GM18951 (cell line): Measurements from ENCODE around the gene ACTR1A.
"Not testable (repeated sequence)": the region's sequence is repeated elsewhere in the genome, so short reads cannot be mapped to it uniquely, and the experiment has no call there.

Experiments
- POLR2A ChIP-seq: IDR thresholded peaks from 4 replicates; pipeline ENCODE4 v1.6.1; 2011; ENCODE audit warnings: mild to moderate bottlenecking; ENCODE audit not compliant: insufficient read length, insufficient read depth; ENCODE audit errors: extremely low read depth
- in situ Hi-C: fragments of 300-500 bp; cut with MboI; formaldehyde crosslinking; loops from one replicate; pipeline ENCODE4 v1.12.0; 2022; ENCODE audit warnings: low sequenced_read_pairs, mixed read lengths, inconsistent platforms; ENCODE audit not compliant: unreplicated experiment

ACTR1A gene

GRCh38 chr10:102502337-102503151 lies at the start of gene ACTR1A:
Gene ACTR1A, minus strand, starts transcription at chr10:102502712. Its CDS starts 65 bp downstream, at chr10:102502647.
- peak; percentile 64 for TF ChIP-seq POLR2A
- in situ Hi-C loops: loop anchor here (10.0 kb wide), 1 partner anchor 82 kb away; no protein-coding TSS in a partner anchor

GRCh38 chr10:102550636-102551210 lies 48.2 kb upstream of the ACTR1A start:
- in situ Hi-C loops: no loop called here
- no peak for TF ChIP-seq POLR2A

GRCh38 chr10:102549549-102549948 lies 47.0 kb upstream of the ACTR1A start:
- in situ Hi-C loops: no loop called here
- TF ChIP-seq POLR2A: no peak

GRCh38 chr10:102546606-102547320 lies 44.3 kb upstream of the ACTR1A start:
- no peak for TF ChIP-seq POLR2A
- in situ Hi-C loops: no loop called here

GRCh38 chr10:102545997-102546396 lies 43.5 kb upstream of the ACTR1A start:
- no peak for TF ChIP-seq POLR2A
- in situ Hi-C loops: no loop called here

- in situ Hi-C loops: no loop called here
These were observed 42.9 kb upstream of the ACTR1A start for GRCh38 chr10:102545265-102545871.

GRCh38 chr10:102542800-102543418 lies 40.4 kb upstream of the ACTR1A start:
- no peak for TF ChIP-seq POLR2A
- in situ Hi-C loops: no loop called here

More at GRCh38 chr10:102545265-102545871, 42.9 kb upstream of the ACTR1A start:
- no peak for TF ChIP-seq POLR2A

- in situ Hi-C loops: no loop called here
- TF ChIP-seq POLR2A: no peak
These were observed 37.5 kb upstream of the ACTR1A start for GRCh38 chr10:102540023-102540422.

GRCh38 chr10:102538811-102539210 lies 36.3 kb upstream of the ACTR1A start:
- TF ChIP-seq POLR2A: no peak
- in situ Hi-C loops: no loop called here

GRCh38 chr10:102537948-102538347 lies 35.4 kb upstream of the ACTR1A start:
- TF ChIP-seq POLR2A: no peak
- in situ Hi-C loops: no loop called here

GRCh38 chr10:102537367-102537766 lies 34.9 kb upstream of the ACTR1A start:
- TF ChIP-seq POLR2A: no peak
- in situ Hi-C loops: no loop called here

- in situ Hi-C loops: no loop called here
- no peak for TF ChIP-seq POLR2A
These were observed 33.1 kb upstream of the ACTR1A start for GRCh38 chr10:102535481-102536147.

- in situ Hi-C loops: not testable (repeated sequence)
These were observed 32.5 kb upstream of the ACTR1A start for GRCh38 chr10:102534966-102535365.

- no peak for TF ChIP-seq POLR2A
- in situ Hi-C loops: no loop called here
These were observed 31.8 kb upstream of the ACTR1A start for GRCh38 chr10:102534333-102534732.
